DOHH2 (cell line): ENCODE measurements around the gene ATXN7L1.

Experiments
- H3F3A ChIP-seq: fragments of 200-600 bp; sonication (generic), shearing (Covaris generic); 2 replicates; pipeline ENCODE4 v1.6.0; 2016; ENCODE audit warnings: antibody characterized with exemption, mild to moderate bottlenecking; ENCODE audit not compliant: control insufficient read depth, insufficient read depth
- H3K27ac ChIP-seq: fragments of 200-600 bp; sonication (generic); 2 replicates; pipeline ENCODE4 v1.5.1; 2014; ENCODE audit warnings: low read depth, mild to moderate bottlenecking, low read length, moderate library complexity
- H3K27me3 ChIP-seq: fragments of 200-600 bp; sonication (generic); 2 replicates; pipeline ENCODE4 v1.6.1; 2014; ENCODE audit warnings: mild to moderate bottlenecking, low read length, mixed read lengths; ENCODE audit not compliant: control insufficient read depth
- H3K36me3 ChIP-seq: fragments of 200-600 bp; sonication (generic); 2 replicates; pipeline ENCODE4 v1.6.1; 2014; ENCODE audit warnings: mild to moderate bottlenecking, low read length, moderate library complexity, mixed read lengths; ENCODE audit not compliant: control insufficient read depth
- H3K4me1 ChIP-seq: fragments of 200-600 bp; sonication (generic); 2 replicates; pipeline ENCODE4 v1.6.1; 2014; ENCODE audit warnings: mild to moderate bottlenecking, low read length, mixed read lengths; ENCODE audit not compliant: control insufficient read depth
- H3K4me2 ChIP-seq: fragments of 200-600 bp; sonication (generic); 2 replicates; pipeline ENCODE4 v1.6.0; 2014; ENCODE audit warnings: mild to moderate bottlenecking, low read length, moderate library complexity
- H3K4me3 ChIP-seq: fragments of 200-600 bp; sonication (generic); 2 replicates; pipeline ENCODE4 v1.5.1; 2014; ENCODE audit warnings: mild to moderate bottlenecking, low read length, mixed read lengths
- H3K79me2 ChIP-seq: fragments of 200-600 bp; sonication (generic); 2 replicates; pipeline ENCODE4 v1.6.1; 2014; ENCODE audit warnings: mild to moderate bottlenecking, low read length, mixed read lengths; ENCODE audit not compliant: control insufficient read depth
- H3K9me2 ChIP-seq: fragments of 200-600 bp; sonication (generic); replicated peaks from 2 replicates; pipeline ENCODE4 v1.6.1; 2014; ENCODE audit warnings: mild to moderate bottlenecking, low read length, mixed read lengths; ENCODE audit not compliant: control insufficient read depth
- H3K9me3 ChIP-seq: fragments of 200-600 bp; sonication (generic); 2 replicates; pipeline ENCODE4 v1.6.1; 2014; ENCODE audit warnings: antibody characterized with exemption, low read length, mixed read lengths; ENCODE audit not compliant: control insufficient read depth, insufficient read depth
- H4K20me1 ChIP-seq: fragments of 200-600 bp; sonication (generic); 2 replicates; pipeline ENCODE4 v1.6.0; 2014; ENCODE audit warnings: low read depth, mild to moderate bottlenecking, antibody characterized with exemption, low read length, moderate library complexity; ENCODE audit not compliant: control insufficient read depth, insufficient read depth
- EZH2phosphoT487 ChIP-seq: fragments of 200-600 bp; sonication (generic); IDR thresholded peaks from 2 replicates; pipeline ENCODE4 v1.6.1; 2017; ENCODE audit warnings: borderline replicate concordance, mild to moderate bottlenecking, antibody characterized with exemption, low read length, moderate library complexity, mixed read lengths
- TF ChIP-seq, protein P1 (sequence below): fragments of 200-600 bp; sonication (generic); IDR thresholded peaks from one replicate; pipeline ENCODE4 v1.5.1; 2014; ENCODE audit warnings: antibody characterized with exemption, mild to moderate bottlenecking, low read depth, low read length; ENCODE audit not compliant: poor library complexity, severe bottlenecking

The ATXN7L1 gene, protein sequence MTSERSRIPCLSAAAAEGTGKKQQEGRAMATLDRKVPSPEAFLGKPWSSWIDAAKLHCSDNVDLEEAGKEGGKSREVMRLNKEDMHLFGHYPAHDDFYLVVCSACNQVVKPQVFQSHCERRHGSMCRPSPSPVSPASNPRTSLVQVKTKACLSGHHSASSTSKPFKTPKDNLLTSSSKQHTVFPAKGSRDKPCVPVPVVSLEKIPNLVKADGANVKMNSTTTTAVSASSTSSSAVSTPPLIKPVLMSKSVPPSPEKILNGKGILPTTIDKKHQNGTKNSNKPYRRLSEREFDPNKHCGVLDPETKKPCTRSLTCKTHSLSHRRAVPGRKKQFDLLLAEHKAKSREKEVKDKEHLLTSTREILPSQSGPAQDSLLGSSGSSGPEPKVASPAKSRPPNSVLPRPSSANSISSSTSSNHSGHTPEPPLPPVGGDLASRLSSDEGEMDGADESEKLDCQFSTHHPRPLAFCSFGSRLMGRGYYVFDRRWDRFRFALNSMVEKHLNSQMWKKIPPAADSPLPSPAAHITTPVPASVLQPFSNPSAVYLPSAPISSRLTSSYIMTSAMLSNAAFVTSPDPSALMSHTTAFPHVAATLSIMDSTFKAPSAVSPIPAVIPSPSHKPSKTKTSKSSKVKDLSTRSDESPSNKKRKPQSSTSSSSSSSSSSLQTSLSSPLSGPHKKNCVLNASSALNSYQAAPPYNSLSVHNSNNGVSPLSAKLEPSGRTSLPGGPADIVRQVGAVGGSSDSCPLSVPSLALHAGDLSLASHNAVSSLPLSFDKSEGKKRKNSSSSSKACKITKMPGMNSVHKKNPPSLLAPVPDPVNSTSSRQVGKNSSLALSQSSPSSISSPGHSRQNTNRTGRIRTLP

GRCh38 chr7:105876091-105876963 is at the start of gene ATXN7L1:
Gene ATXN7L1, minus strand, starts transcription at chr7:105876599. Its CDS starts 41 bp downstream, at chr7:105876558.
- Histone ChIP-seq H3K4me2 (peak within 1 kb of the TSS; percentile 75), H3K9me2 (no peaks in the 10 kb centered on the region), H3K9me3 (no peaks in the 10 kb centered on the region), H3K36me3 (no peaks in the 10 kb centered on the region), H3K27ac (no peak within 1 kb of the TSS), H3K79me2 (no peaks in the 10 kb centered on the region), H3K4me1 (peaks cover 19% of the 10 kb centered on the region), H3F3A (0 out of 2 replicates have a peak, but pooled peaks cover 2% of the 10 kb centered on the region), H3K27me3 (peaks cover 42% of the 10 kb centered on the region), H3K4me3 (peak within 1 kb of the TSS; percentile 84), H4K20me1 (no peaks in the 10 kb centered on the region)
- TF ChIP-seq, protein P1, sequence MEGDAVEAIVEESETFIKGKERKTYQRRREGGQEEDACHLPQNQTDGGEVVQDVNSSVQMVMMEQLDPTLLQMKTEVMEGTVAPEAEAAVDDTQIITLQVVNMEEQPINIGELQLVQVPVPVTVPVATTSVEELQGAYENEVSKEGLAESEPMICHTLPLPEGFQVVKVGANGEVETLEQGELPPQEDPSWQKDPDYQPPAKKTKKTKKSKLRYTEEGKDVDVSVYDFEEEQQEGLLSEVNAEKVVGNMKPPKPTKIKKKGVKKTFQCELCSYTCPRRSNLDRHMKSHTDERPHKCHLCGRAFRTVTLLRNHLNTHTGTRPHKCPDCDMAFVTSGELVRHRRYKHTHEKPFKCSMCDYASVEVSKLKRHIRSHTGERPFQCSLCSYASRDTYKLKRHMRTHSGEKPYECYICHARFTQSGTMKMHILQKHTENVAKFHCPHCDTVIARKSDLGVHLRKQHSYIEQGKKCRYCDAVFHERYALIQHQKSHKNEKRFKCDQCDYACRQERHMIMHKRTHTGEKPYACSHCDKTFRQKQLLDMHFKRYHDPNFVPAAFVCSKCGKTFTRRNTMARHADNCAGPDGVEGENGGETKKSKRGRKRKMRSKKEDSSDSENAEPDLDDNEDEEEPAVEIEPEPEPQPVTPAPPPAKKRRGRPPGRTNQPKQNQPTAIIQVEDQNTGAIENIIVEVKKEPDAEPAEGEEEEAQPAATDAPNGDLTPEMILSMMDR: no peak
- no peak for TF ChIP-seq EZH2phosphoT487

DNA sequence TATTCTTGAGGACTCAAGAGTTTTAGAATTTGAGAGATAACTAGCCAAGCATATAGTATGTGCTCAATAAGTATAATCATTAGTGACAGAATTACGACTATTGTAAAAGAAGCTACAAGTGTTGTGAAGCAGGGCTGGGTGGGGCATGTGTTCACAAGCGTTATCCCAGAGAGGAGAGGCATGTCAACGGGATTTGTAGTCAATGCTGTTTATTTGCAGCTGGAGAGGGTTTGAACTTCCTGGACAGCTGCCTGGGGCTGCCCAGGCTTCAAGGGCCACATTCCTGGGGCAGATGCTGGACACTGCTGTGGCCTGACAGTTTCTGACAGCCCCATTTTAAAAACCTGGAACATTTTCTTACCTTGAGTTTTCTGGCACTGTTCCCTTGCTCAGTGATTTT is 49.7 kb upstream of the ATXN7L1 start:
- no peak for TF ChIP-seq EZH2phosphoT487
- TF ChIP-seq, protein P1: no peak
- Histone ChIP-seq H3F3A (no peaks in the 10 kb centered on the region), H3K4me3 (no peak overlapping the region), H3K36me3 (no peaks in the 10 kb centered on the region), H3K79me2 (no peaks in the 10 kb centered on the region), H3K9me2 (no peaks in the 10 kb centered on the region), H3K4me2 (no peak overlapping the region), H3K27me3 (peaks cover 21% of the 10 kb centered on the region), H3K9me3 (peaks cover 3% of the 10 kb centered on the region; the same call in 1 of the 2 replicates), H3K4me1 (peaks cover 3% of the 10 kb centered on the region; the same call in 1 of the 2 replicates), H3K27ac (no peak overlapping the region), H4K20me1 (no peaks in the 10 kb centered on the region)

DNA sequence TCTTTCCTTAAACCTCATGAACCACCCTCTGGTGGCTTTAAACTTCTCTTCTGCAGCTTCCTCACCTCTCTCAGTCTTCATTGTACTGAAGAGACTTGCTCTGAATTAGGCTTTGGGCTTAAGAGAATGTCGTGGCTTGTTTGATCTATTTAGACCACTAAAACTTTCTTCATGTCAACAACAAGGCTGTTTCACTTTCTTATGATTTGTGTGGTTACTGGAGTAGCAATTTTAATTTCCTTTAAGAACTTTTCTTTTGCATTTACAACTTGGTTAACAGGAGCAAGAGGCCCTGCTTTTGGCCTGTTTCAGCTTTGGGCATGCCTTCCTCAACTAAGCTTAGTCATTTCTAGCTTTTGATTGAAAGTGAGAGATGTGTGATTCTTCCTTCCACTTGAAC is 48.5 kb upstream of the ATXN7L1 start:
- Histone ChIP-seq H3K9me3 (peaks cover 3% of the 10 kb centered on the region; the same call in 1 of the 2 replicates), H3K4me2 (no peak overlapping the region), H4K20me1 (no peaks in the 10 kb centered on the region), H3F3A (no peaks in the 10 kb centered on the region), H3K36me3 (no peaks in the 10 kb centered on the region), H3K4me1 (no peaks in the 10 kb centered on the region), H3K4me3 (no peak overlapping the region), H3K27ac (no peak overlapping the region), H3K27me3 (peaks cover 18% of the 10 kb centered on the region), H3K9me2 (no peaks in the 10 kb centered on the region), H3K79me2 (no peaks in the 10 kb centered on the region)
- TF ChIP-seq, protein P1: no peak
- TF ChIP-seq EZH2phosphoT487: no peak
